Hepatocyte (in vitro differentiated cells): ENCODE data around the gene TEKT5.

ENCODE experiments used
- CTCF ChIP-seq: fragments of 200-600 bp; sonication (generic); IDR thresholded peaks from 2 replicates; pipeline ENCODE4 v1.5.1; 2016; ENCODE audit warnings: antibody characterized with exemption, mild to moderate bottlenecking; ENCODE audit not compliant: poor library complexity
- EZH2 ChIP-seq: fragments of 200-600 bp; sonication (generic); IDR thresholded peaks from 2 replicates; pipeline ENCODE4 v1.6.1; 2016; ENCODE audit warnings: antibody characterized with exemption, mild to moderate bottlenecking, borderline replicate concordance
- EZH2phosphoT487 ChIP-seq: fragments of 200-600 bp; sonication (generic); IDR thresholded peaks from one replicate; pipeline ENCODE4 v1.6.1; 2018; ENCODE audit warnings: antibody characterized with exemption, mild to moderate bottlenecking, low read depth, moderate library complexity; ENCODE audit not compliant: unreplicated experiment, severe bottlenecking

GRCh38 chr16:10663146-10663545 is 31.6 kb downstream of the TEKT5 start:
- no peak for TF ChIP-seq CTCF
- TF ChIP-seq EZH2, result no peak
- no peak for TF ChIP-seq EZH2phosphoT487
